Raji (cell line): ENCODE measurements around the gene FBXO38.

ENCODE experiments used
- POLR2A ChIP-seq: IDR thresholded peaks from 2 replicates; pipeline ENCODE4 v1.6.1; 2011; ENCODE audit warnings: low read depth, low read length, control low read depth; ENCODE audit not compliant: insufficient read depth

The FBXO38 gene

GRCh38 chr5:148403344-148403743 is 19.6 kb downstream of the FBXO38 start:
- TF ChIP-seq POLR2A: no peak

DNA sequence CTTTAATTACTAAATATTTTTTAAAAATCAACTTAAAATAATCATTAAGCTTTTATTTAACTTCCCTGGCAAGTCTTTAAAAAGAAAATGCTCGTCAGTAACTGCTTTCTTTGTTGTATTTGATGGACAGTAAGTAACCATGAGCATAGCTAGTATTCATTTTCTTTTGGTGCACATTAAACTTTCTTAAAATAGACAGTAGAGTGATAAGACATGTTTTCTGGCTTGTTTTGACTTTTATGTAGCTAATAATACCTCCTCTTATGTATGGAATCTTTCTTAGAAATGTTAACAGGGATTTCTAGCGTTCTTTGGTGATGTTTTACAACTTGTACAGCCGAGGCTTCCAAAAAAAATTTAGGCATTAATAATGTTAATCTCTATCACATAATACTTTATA is 22.6 kb downstream of the FBXO38 start:
- no peak for TF ChIP-seq POLR2A

DNA sequence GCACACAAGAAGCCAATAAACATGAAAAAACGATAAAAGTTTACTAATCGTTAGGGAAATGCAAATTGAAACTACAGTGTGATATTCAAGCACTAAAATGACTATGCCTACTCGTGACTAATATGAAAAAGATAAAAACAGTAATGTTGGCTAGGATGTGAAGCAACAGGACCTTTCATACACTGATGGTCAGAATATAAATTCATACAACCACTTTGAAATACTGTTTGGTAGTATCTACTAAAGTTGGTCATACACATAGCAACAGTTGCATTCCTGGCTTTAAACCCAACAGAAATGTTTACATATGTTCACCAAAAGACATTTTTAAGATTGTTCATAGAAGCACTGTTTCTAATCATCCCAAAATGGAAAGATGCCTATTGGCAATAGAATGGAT is 24.3 kb downstream of the FBXO38 start:
- no peak for TF ChIP-seq POLR2A

- no peak for TF ChIP-seq POLR2A
These were observed 28.4 kb downstream of the FBXO38 start for GRCh38 chr5:148412124-148412523.

- TF ChIP-seq POLR2A: no peak
These were observed 31.1 kb downstream of the FBXO38 start for GRCh38 chr5:148414833-148415232.

GRCh38 chr5:148416416-148416815 is 32.7 kb downstream of the FBXO38 start:
- TF ChIP-seq POLR2A: no peak

DNA sequence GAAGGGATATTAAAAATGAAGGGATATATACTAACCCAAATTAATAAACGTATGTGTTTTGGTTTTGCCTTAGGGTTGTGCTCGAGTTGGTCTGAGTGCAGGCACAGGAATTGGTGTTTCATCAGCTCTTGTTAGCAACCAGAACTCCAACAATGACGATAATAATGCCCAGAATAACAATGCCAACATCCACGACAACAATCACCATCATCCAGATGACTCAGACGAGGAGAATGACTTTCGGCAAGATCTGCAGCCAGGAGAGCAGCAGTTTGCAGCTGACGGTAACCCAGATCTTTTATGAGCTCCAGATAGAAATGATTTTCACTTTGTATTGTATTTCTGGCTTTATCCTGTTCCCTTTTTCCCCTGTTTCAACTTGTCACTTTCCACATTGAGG is 33.2 kb downstream of the FBXO38 start:
- no peak for TF ChIP-seq POLR2A

GRCh38 chr5:148418511-148418910 is 34.8 kb downstream of the FBXO38 start:
- TF ChIP-seq POLR2A: no peak

GRCh38 chr5:148421661-148422060 is 37.9 kb downstream of the FBXO38 start:
- no peak for TF ChIP-seq POLR2A

DNA sequence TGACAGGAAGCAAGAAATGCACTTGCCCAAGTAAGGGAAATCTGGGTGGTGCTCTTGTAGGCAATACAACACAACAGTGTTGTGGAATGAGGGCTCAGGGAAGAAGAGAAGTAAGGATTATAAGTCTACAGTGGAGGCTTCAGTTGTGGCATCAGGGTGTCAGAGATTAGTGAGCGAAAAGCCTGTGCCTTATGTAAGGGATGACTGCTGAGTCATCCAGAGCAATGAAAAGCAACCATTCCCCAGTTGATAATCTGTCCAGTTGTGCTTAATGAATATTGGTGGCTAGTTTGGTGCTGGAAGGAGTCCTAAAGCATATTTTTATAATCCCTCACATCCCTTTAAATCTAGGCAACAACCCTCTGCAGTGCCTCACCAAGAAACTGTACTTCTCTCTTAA is 42.0 kb downstream of the FBXO38 start:
- no peak for TF ChIP-seq POLR2A

GRCh38 chr5:148426514-148426913 is 42.8 kb downstream of the FBXO38 start:
- TF ChIP-seq POLR2A: no peak

- TF ChIP-seq POLR2A: no peak
These were observed 43.7 kb downstream of the FBXO38 start for GRCh38 chr5:148427370-148428042.

- no peak for TF ChIP-seq POLR2A
These were observed 45.1 kb downstream of the FBXO38 start for GRCh38 chr5:148428848-148429247.

- no peak for TF ChIP-seq POLR2A
These were observed 50.1 kb downstream of the FBXO38 start for GRCh38 chr5:148433826-148434225.

- TF ChIP-seq POLR2A: no peak
These were observed 52.3 kb downstream of the FBXO38 start for GRCh38 chr5:148436029-148436428.

DNA sequence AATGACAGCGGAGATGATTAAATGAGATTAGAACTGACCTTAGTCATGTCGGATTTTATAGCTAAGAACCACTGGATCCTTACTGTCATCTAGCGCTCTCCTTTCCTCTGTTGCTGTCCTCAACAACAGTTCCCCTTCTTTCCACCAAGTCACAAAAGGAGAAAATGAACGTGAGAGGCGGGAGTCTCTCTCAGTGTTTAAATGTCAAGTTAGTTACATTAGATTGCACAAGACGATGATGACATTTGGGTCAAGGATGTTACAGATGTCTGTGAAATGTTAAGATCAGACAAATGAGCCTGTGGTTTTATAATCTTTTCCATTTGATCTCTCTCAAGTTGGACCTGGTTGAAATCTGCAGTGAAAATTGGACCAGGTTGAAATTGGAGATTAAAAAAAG is 53.5 kb downstream of the FBXO38 start:
- TF ChIP-seq POLR2A: no peak

DNA sequence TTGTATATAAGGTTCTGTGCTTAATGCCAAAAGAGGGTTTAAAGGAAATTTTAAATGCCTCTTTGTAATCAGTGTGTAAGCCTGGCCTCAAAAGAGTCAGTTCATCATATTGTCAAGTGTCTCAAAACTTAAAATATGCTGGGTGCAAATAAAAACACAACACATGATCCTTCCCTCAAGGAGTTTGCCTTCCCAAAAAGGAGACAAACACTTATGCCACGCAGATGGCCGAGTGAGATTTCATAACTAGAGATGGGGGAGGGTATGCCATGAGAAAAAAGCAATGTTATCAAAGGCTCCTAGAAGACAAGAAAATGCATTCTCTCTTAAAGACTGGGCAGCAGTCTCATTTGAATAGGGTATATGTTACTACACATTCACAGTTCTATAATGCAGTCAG is 55.2 kb downstream of the FBXO38 start:
- TF ChIP-seq POLR2A: no peak
